NB4 (cell line): Measurements from ENCODE around the gene RIT2.

ENCODE experiments used
- DNase-seq: peaks from one replicate; pipeline ENCODE4 v3.0.0; 2010; ENCODE audit warnings: low read depth
- H3K4me3 ChIP-seq: one replicate; pipeline ENCODE4 v1.5.1; 2011; ENCODE audit warnings: mild to moderate bottlenecking, low read depth, low read length, moderate library complexity
- MYC ChIP-seq: IDR thresholded peaks from 2 replicates; pipeline ENCODE4 v1.6.1; 2011; ENCODE audit warnings: low read depth, low read length
- POLR2A ChIP-seq: IDR thresholded peaks from 2 replicates; pipeline ENCODE4 v1.6.1; 2011; ENCODE audit warnings: mild to moderate bottlenecking; ENCODE audit not compliant: insufficient read length; ENCODE audit errors: extremely low read depth
- TF ChIP-seq, protein P1 (sequence below): IDR thresholded peaks from one replicate; pipeline ENCODE4 v1.5.1; 2012; ENCODE audit warnings: low read depth, low read length
- TF ChIP-seq, protein P2 (sequence below): IDR thresholded peaks from 2 replicates; pipeline ENCODE4 v1.6.1; 2011; ENCODE audit warnings: low read depth, low read length

The RIT2 gene

DNA sequence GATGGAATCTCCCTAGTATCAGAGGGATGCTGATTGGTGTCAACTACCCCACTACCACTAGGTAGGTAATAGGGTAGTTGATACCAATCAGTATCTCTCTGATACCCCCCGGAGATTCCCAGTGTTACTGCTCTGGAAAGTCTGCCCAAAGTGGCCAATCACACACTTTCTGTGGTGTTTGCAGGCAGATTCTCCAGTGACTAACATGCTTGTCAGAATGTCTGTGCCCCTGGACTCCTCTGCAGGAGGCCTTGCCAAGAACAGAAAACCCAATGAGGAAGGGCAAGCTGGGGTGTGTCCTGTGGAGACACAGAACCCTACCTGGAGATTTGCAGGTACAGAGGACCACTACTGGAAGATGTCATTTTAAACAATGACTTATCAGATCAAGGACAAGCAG lies 135.1 kb downstream of the RIT2 start:
- TF ChIP-seq POLR2A (no peak), MYC (no peak)
- TF ChIP-seq, protein P1, sequence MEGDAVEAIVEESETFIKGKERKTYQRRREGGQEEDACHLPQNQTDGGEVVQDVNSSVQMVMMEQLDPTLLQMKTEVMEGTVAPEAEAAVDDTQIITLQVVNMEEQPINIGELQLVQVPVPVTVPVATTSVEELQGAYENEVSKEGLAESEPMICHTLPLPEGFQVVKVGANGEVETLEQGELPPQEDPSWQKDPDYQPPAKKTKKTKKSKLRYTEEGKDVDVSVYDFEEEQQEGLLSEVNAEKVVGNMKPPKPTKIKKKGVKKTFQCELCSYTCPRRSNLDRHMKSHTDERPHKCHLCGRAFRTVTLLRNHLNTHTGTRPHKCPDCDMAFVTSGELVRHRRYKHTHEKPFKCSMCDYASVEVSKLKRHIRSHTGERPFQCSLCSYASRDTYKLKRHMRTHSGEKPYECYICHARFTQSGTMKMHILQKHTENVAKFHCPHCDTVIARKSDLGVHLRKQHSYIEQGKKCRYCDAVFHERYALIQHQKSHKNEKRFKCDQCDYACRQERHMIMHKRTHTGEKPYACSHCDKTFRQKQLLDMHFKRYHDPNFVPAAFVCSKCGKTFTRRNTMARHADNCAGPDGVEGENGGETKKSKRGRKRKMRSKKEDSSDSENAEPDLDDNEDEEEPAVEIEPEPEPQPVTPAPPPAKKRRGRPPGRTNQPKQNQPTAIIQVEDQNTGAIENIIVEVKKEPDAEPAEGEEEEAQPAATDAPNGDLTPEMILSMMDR, result no peak
- TF ChIP-seq, protein P2, sequence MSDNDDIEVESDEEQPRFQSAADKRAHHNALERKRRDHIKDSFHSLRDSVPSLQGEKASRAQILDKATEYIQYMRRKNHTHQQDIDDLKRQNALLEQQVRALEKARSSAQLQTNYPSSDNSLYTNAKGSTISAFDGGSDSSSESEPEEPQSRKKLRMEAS, result no peak
- H3K4me3 ChIP-seq, result no peak overlapping the region
- no peak for DNase-seq

DNA sequence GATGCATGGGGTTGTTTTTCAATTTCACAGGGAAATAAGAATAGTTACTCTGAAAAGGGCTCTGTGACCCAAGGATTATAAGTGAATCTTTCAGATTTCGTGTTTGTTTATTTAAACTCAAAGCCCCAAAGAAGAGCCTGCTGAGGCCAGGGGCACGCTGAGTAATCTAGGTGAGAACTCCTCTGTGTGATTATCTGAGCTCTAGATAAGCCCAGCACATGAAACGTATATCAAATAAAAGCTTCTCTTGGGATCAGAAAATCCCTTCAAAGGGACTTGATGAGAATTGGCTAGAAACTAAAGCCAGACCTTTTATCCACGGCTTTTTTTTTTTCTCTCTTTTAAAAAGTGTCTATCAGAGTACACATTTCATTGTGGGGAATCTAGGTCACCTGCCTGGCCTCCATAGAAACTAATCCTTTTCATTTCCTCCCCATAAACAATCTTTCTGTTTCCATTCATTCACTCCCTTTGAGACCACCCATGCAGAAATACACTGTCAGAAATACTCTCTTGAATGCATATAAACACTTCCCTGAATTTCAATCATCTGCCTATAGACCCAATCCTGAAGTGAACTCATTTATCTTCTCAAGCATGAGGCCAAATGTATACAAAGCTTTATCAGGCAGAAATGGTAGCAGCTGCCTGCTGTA lies 137.4 kb downstream of the RIT2 start:
- no peak overlapping the region for H3K4me3 ChIP-seq
- TF ChIP-seq, protein P1, result no peak
- TF ChIP-seq POLR2A (no peak), MYC (no peak)
- TF ChIP-seq, protein P2, result no peak
- DNase-seq, result no peak

DNA sequence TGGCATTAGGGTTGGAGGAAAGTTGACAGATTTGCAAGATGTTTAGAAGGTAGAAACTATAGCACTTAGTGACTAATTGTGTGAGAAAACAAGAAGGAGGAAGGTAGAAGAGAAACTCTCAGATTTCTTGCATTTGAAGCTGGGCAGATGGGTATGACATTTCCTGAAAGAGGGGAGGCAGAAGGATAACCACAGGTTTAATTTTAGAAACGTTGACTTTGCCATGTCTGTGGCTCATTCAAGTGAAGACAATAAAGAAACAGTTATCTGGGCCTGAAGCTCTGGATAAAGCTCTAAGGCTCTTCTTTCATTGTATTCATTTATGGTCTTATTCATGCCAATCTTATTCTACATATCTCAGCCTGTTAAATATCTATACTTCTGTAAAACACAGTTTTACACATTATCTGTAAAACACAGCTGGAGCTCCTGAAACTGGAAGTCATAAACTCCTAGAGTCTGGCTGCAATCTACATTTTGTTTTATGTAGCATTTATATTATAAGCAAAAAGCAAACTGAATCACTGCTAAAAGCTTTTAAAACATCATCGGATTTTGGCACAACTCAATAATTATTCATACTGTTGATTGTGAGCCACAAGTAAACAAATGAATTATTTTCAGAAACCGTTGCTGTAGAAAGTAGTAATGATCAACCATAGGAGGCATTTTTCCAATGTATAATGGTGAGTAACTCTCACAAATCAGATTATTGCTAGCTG lies 138.5 kb downstream of the RIT2 start:
- no peak overlapping the region for H3K4me3 ChIP-seq
- DNase-seq, result no peak
- TF ChIP-seq, protein P2, result no peak
- TF ChIP-seq POLR2A, result no peak
- TF ChIP-seq, protein P1, result no peak
- no peak for TF ChIP-seq MYC

DNA sequence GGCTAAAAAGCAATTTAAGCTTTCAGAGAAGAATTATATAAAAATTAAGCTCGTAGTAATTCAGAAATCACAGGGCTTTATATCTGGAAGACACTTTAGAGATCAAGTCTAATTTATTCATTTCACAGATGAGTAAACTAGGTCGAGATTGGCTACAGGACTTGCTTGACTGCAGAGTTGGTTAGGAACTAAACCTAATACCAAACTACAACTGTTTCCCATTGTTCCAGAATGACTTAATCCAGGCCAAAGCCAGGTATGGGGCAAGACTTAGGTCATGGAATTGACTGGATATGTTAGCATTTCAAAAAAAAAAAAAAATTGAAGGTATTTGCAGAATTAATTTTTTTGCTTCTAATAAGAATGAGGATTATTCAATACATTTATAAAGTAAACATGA lies 146.1 kb downstream of the RIT2 start:
- TF ChIP-seq POLR2A, result no peak
- TF ChIP-seq, protein P1, result no peak
- no peak for TF ChIP-seq MYC
- TF ChIP-seq, protein P2, result no peak
- DNase-seq, result no peak

DNA sequence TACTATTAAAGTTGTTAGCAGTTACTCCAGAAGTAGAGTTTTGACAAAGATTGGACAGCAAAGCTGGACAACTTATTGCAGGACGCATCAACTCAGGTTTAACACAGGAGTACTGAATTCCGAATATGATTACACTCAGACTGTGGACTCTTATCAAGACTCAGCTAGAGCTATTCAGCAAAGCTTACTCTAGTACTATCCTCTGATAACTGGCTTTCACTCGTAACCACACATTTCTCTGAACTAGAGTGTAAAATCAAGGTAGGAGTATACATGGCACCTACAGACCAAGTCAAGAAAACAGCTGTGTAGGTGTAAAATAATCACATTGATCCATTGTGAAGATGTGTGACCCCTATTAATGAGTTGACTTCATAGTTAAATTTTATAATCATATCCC lies 154.2 kb downstream of the RIT2 start:
- DNase-seq, result no peak
- no peak overlapping the region for H3K4me3 ChIP-seq
- TF ChIP-seq POLR2A (no peak), MYC (no peak)
- TF ChIP-seq, protein P1, result no peak
- TF ChIP-seq, protein P2, result no peak

More for the DNA sequence above, 146.1 kb downstream of the RIT2 start:
- no peak overlapping the region for H3K4me3 ChIP-seq
